PC-3 (cell line): Measurements from ENCODE around the gene ANKUB1.

ENCODE experiments used
- CTCF ChIP-seq: fragments of 300-600 bp; sonication (generic); conservative IDR thresholded peaks from 2 replicates; pipeline ENCODE4 v1.5.1; 2017; ENCODE audit warnings: antibody characterized with exemption, low read depth, mild to moderate bottlenecking, low read length
- EZH2 ChIP-seq: fragments of 300-600 bp; sonication (generic); IDR thresholded peaks from one replicate; pipeline ENCODE4 v1.6.1; 2017; ENCODE audit warnings: antibody characterized with exemption, mild to moderate bottlenecking, low read length; ENCODE audit not compliant: unreplicated experiment

- TF ChIP-seq CTCF, result no peak
- TF ChIP-seq EZH2, result no peak
Observed at GRCh38 chr3:149828390-149828789, 36.0 kb upstream of the ANKUB1 start.
